Stomach (tissue), 4 donors: Measurements from ENCODE around the gene MRPL3.

Experiments used
- POLR2A ChIP-seq, 4 donors: fragments of 450-650 bp; IDR thresholded peaks; one replicate each; pipeline ENCODE4 v1.6.1; 2016; ENCODE audit warnings: antibody characterized with exemption in 4 of 4, control low read depth in 2 of 4, mild to moderate bottlenecking in 1 of 4, moderate library complexity in 1 of 4
- POLR2AphosphoS5 ChIP-seq, 3 donors: sonication (generic); formaldehyde crosslinking; IDR thresholded peaks; one replicate each; pipeline ENCODE4 v1.6.1; 2016; ENCODE audit warnings: antibody characterized with exemption in 3 of 3
- TF ChIP-seq, protein P1 (sequence below), 7 experiments: fragments of 450-650 bp in 4 of 7; fragments of 200-600 bp in 3 of 7; sonication (generic) in 3 of 7; IDR thresholded peaks; one replicate each; pipeline ENCODE4 v1.5.1; 2016 to 2019; ENCODE audit warnings: antibody characterized with exemption in 7 of 7, control low read depth in 2 of 7, mild to moderate bottlenecking in 1 of 7

DNA sequence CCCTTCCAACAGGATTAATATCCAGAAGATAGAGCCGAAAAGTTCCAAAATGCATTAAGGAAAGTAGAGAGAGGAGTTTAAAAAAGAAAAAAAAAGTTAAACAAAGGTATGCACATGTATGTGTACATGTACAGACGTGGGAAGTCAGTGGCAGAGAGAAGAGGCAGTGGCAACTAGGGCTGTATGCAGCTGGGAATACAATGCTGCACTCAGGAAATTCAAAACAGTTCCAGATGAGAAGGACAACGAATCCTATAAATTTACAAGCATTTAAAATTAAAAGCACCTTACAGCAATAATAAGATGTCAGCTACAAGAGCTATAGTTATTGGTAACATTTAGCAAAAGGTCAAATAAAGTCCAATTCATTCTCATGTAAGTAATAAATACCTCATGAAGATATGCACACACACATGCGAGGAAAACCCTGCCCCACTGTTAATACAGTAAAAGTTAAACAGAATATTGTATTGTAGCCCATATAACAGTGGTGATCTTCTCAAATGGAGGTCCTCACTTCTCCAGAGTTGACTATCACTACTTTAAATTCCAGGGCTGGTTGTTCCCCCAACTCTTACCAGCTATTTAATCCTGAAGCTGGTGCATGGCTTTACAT is 18.2 kb downstream of the MRPL3 start:
- TF ChIP-seq, protein P1, sequence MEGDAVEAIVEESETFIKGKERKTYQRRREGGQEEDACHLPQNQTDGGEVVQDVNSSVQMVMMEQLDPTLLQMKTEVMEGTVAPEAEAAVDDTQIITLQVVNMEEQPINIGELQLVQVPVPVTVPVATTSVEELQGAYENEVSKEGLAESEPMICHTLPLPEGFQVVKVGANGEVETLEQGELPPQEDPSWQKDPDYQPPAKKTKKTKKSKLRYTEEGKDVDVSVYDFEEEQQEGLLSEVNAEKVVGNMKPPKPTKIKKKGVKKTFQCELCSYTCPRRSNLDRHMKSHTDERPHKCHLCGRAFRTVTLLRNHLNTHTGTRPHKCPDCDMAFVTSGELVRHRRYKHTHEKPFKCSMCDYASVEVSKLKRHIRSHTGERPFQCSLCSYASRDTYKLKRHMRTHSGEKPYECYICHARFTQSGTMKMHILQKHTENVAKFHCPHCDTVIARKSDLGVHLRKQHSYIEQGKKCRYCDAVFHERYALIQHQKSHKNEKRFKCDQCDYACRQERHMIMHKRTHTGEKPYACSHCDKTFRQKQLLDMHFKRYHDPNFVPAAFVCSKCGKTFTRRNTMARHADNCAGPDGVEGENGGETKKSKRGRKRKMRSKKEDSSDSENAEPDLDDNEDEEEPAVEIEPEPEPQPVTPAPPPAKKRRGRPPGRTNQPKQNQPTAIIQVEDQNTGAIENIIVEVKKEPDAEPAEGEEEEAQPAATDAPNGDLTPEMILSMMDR (IDR thresholded peaks at IDR 0.05): no peak
- TF ChIP-seq POLR2A (IDR thresholded peaks at IDR 0.05) (no peak), POLR2AphosphoS5 (IDR thresholded peaks at IDR 0.05) (no peak)
